ENCODE results near the gene NGF.

The NGF gene

DNA sequence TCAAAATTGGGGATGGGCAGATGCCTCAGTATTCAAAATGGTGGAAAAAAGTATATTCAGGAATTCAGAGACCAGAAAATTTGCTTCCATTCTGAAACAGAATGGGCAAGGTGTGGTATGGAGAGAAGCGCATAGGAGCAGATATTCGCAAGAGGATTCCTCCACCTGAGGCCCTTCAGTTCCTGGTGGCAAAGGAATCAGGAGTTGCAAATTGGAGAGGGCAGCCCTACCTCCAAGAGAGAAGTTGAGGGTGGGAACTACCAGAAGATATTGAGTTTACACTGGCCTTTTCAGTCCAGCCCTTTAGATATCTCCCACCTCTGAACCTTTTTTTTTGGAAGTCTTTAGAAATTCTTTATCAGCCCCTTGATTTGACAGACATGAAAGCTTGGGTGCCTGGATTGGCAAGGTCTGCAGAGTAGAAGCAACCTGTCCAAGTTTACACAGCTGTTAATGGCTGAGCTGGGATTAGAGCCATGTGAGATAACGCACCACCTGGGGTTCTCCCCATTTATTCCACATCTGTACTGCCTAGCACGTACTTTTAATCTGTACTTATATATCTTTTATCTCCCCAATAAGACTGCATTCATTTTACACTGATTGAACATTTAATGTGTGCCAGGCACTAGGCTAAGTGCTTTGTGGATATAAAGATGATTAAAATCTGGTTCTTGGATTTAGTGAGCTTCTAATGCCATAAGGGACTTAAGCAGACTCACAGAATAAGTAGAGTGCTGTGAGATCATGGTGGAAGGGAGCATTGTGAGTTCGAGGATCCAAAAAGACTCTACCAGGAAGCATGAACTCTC is 99.5 kb downstream of the NGF start:
- no peak for DNase-seq (ENCODE audit: low read depth in 2 of 2)

DNA sequence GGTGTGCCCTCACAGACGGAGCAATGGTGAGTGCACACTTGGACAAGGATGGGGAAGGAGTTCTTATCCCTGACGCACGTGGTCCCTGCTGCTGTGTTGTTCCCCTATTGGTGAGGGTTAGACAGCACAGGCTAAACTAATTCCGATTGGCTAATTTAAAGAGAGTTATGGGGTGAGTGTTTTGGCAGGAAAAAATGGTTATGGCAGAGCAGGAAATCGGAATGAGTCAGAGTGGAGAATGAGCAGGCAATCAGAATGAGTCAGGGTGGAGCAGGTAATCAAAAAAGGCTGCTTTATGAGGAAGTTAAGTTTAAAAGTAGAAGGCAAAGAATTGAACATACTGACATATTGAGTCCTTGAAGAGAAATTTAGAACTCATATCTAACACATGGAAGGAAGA is 100.5 kb downstream of the NGF start:
- no peak for DNase-seq (ENCODE audit: low read depth in 2 of 2)

DNA sequence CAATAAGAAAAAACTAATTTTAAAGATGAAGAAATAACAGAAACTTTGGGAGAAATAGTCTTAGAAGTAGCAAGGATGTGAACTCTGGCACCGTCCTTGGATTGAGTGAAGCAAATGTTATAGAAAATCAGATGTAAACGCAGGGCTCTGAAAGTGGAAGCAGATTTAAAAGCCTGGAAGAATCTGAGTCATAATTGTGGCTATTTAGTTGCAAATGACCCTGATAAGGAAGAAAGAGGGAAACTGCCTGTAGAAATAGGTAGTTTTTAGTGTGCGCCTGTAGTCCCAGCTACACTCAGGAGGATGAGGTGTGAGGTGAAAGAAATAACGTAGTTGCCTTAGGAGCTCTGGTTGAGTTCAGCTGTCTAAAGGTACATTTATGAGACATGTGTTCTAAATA is 101.0 kb downstream of the NGF start:
- no peak for DNase-seq (ENCODE audit: low read depth in 2 of 2)
